ENCODE data around the gene OPA1.

The OPA1 gene

GRCh38 chr3:193656445-193656844 lies 63.4 kb downstream of the OPA1 start:
- Histone ChIP-seq H3K9ac (ENCODE audit: low read depth, low read length) (no peak overlapping the region), H3K9me3 (ENCODE audit: control insufficient read depth, insufficient read depth, low read length) (no peaks in the 10 kb centered on the region), H3K36me3 (ENCODE audit: control insufficient read depth, insufficient read depth, low read length) (no peaks in the 10 kb centered on the region), H3K27me3 (ENCODE audit: control insufficient read depth, insufficient read depth, low read length) (no peaks in the 10 kb centered on the region), H3K4me3 (ENCODE audit: low read depth, low read length) (no peak overlapping the region), H3K4me1 (ENCODE audit: control insufficient read depth, insufficient read depth, low read length) (peaks cover 10% of the 10 kb centered on the region)

GRCh38 chr3:193656878-193657282 lies 63.9 kb downstream of the OPA1 start:
- H3K36me3 ChIP-seq (ENCODE audit: control insufficient read depth, insufficient read depth, low read length) = no peaks in the 10 kb centered on the region
- H3K9ac ChIP-seq (ENCODE audit: low read depth, low read length) = no peak overlapping the region

GRCh38 chr3:193660171-193660570 lies 67.2 kb downstream of the OPA1 start:
- Histone ChIP-seq H3K27me3 (ENCODE audit: control insufficient read depth, insufficient read depth, low read length) (no peaks in the 10 kb centered on the region), H3K36me3 (ENCODE audit: control insufficient read depth, insufficient read depth, low read length) (no peaks in the 10 kb centered on the region), H3K9me3 (ENCODE audit: control insufficient read depth, insufficient read depth, low read length) (no peaks in the 10 kb centered on the region), H3K4me3 (ENCODE audit: low read depth, low read length) (no peak overlapping the region), H3K9ac (ENCODE audit: low read depth, low read length) (no peak overlapping the region), H3K4me1 (ENCODE audit: control insufficient read depth, insufficient read depth, low read length) (peaks cover 15% of the 10 kb centered on the region)

More at GRCh38 chr3:193656878-193657282, 63.9 kb downstream of the OPA1 start:
- H3K4me3 ChIP-seq (ENCODE audit: low read depth, low read length) = no peak overlapping the region
- no peaks in the 10 kb centered on the region for H3K9me3 ChIP-seq (ENCODE audit: control insufficient read depth, insufficient read depth, low read length)
- peaks cover 13% of the 10 kb centered on the region for H3K4me1 ChIP-seq (ENCODE audit: control insufficient read depth, insufficient read depth, low read length)
- H3K27me3 ChIP-seq (ENCODE audit: control insufficient read depth, insufficient read depth, low read length) = no peaks in the 10 kb centered on the region

DNA sequence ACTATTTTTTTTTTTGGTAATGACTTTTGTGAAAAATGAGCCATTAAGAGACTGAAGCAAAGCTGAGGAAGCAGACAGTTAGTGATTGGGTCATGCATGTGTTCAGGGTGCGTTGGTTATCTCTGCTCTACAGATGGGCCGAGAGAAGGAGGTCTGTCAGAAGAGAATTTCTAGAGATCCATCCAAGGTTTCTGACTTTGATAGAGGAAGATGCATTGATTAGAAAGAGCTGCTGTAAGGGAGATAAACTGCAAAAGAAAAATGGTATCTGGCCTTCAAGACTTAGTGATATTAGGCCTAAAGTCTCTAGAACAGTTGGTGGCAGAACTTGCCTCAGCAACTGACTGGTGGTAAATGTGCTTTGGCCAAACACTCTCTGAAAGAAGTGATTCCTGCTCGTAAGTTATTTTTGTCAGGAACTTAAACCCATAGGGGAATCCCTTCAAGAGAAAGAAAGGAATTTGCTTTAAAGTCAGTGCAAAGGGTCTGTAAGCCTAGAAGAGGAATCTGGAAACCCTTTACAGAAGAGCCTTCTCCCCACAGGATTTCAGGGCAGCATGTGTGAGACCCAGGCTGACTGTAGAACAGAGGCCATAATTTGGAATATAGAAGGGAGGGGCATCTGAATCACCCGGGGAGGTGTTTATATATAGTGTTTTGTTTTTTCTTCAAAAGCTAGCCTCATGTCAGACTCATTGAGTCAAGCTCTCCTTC lies 67.8 kb downstream of the OPA1 start:
- no peaks in the 10 kb centered on the region for H3K36me3 ChIP-seq (ENCODE audit: control insufficient read depth, insufficient read depth, low read length)
- peaks cover 15% of the 10 kb centered on the region for H3K4me1 ChIP-seq (ENCODE audit: control insufficient read depth, insufficient read depth, low read length)
- H3K9me3 ChIP-seq (ENCODE audit: control insufficient read depth, insufficient read depth, low read length) = no peaks in the 10 kb centered on the region
- H3K4me3 ChIP-seq (ENCODE audit: low read depth, low read length) = no peak overlapping the region
- H3K27me3 ChIP-seq (ENCODE audit: control insufficient read depth, insufficient read depth, low read length) = no peaks in the 10 kb centered on the region
- H3K9ac ChIP-seq (ENCODE audit: low read depth, low read length) = no peak overlapping the region

DNA sequence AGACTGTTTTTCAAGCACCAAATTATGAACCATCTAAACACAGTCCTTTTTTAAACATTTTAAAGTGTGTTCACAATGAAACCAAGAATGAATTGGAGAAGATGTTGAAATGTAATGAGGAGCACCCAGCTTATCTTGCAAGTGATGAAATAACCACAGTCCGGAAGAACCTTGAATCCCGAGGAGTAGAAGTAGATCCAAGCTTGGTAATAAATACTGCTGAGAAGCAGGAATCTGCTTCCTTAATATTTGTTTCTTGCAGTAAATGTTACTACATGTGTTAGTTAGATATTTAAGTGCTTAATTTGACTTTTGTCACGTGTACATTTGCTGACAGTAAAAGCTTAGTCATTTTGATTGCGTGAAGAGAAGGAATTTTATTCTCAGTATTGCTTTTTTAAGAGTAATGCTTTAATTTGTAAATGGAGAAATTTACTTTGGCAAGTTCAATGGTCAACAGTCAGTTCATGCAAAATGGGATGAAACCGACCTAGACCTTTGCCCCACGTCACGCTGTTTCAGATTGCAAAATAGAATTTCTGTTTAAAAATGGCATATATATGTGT lies 69.8 kb downstream of the OPA1 start:
- Histone ChIP-seq H3K27me3 (ENCODE audit: control insufficient read depth, insufficient read depth, low read length) (no peaks in the 10 kb centered on the region), H3K4me1 (ENCODE audit: control insufficient read depth, insufficient read depth, low read length) (peaks cover 5% of the 10 kb centered on the region), H3K9me3 (ENCODE audit: control insufficient read depth, insufficient read depth, low read length) (no peaks in the 10 kb centered on the region), H3K9ac (ENCODE audit: low read depth, low read length) (no peak overlapping the region), H3K36me3 (ENCODE audit: control insufficient read depth, insufficient read depth, low read length) (no peaks in the 10 kb centered on the region), H3K4me3 (ENCODE audit: low read depth, low read length) (no peak overlapping the region)

GRCh38 chr3:193665370-193665989 lies 72.5 kb downstream of the OPA1 start:
- Histone ChIP-seq H3K4me3 (ENCODE audit: low read depth, low read length) (no peak overlapping the region), H3K36me3 (ENCODE audit: control insufficient read depth, insufficient read depth, low read length) (peaks cover 7% of the 10 kb centered on the region), H3K4me1 (ENCODE audit: control insufficient read depth, insufficient read depth, low read length) (peaks cover 5% of the 10 kb centered on the region), H3K9ac (ENCODE audit: low read depth, low read length) (no peak overlapping the region), H3K27me3 (ENCODE audit: control insufficient read depth, insufficient read depth, low read length) (no peaks in the 10 kb centered on the region), H3K9me3 (ENCODE audit: control insufficient read depth, insufficient read depth, low read length) (no peaks in the 10 kb centered on the region)

DNA sequence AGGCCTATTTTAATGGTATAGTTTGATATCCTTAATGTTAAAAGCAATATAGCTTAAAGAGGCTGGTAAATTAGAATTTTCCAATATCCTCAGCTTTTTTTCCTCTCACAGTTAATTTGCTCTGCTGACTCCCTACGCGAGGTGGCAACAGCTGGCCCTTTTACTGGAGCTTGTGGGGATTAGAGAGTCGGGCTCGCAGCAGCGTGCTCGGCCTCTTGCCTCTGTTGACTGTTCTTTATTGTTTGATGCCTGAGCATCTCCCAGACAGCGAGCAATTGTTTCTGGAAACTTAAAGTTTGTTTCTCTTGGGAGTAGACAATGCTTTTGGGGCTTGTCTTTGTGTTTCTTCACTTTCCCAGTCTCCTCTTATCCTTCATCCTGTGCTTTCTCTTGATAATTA lies 80.8 kb downstream of the OPA1 start:
- no peaks in the 10 kb centered on the region for H3K4me1 ChIP-seq (ENCODE audit: control insufficient read depth, insufficient read depth, low read length)
- H3K9me3 ChIP-seq (ENCODE audit: control insufficient read depth, insufficient read depth, low read length) = no peaks in the 10 kb centered on the region
- no peak overlapping the region for H3K9ac ChIP-seq (ENCODE audit: low read depth, low read length)
- H3K27me3 ChIP-seq (ENCODE audit: control insufficient read depth, insufficient read depth, low read length) = no peaks in the 10 kb centered on the region
- H3K4me3 ChIP-seq (ENCODE audit: low read depth, low read length) = no peak overlapping the region
- peaks cover 6% of the 10 kb centered on the region for H3K36me3 ChIP-seq (ENCODE audit: control insufficient read depth, insufficient read depth, low read length)

GRCh38 chr3:193674714-193675113 lies 81.7 kb downstream of the OPA1 start:
- Histone ChIP-seq H3K4me3 (ENCODE audit: low read depth, low read length) (no peak overlapping the region), H3K27me3 (ENCODE audit: control insufficient read depth, insufficient read depth, low read length) (no peaks in the 10 kb centered on the region), H3K36me3 (ENCODE audit: control insufficient read depth, insufficient read depth, low read length) (peaks cover 6% of the 10 kb centered on the region), H3K9me3 (ENCODE audit: control insufficient read depth, insufficient read depth, low read length) (no peaks in the 10 kb centered on the region), H3K4me1 (ENCODE audit: control insufficient read depth, insufficient read depth, low read length) (no peaks in the 10 kb centered on the region), H3K9ac (ENCODE audit: low read depth, low read length) (no peak overlapping the region)

GRCh38 chr3:193677734-193678133 lies 84.7 kb downstream of the OPA1 start:
- H3K4me1 ChIP-seq (ENCODE audit: control insufficient read depth, insufficient read depth, low read length) = no peaks in the 10 kb centered on the region

DNA sequence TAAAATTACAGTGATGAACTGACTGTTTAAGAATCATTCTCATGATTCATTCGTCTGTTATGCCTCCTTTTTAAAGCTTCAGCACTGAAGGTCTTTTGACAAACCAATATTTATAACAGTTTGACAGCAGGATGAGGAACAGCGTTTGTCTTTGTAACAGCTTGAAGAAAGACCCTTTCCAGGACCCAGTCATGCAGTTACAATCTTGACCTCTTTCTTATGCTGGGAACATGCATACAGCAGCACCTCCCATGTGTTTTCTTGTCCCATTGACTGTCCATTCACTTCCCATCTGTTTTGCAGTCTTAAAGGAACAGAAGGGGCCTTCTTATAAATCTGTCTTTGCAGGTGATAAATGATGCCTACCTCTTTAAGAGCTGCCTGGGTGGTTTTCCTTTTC lies 87.2 kb downstream of the OPA1 start:
- Histone ChIP-seq H3K4me1 (ENCODE audit: control insufficient read depth, insufficient read depth, low read length) (no peaks in the 10 kb centered on the region), H3K36me3 (ENCODE audit: control insufficient read depth, insufficient read depth, low read length) (no peaks in the 10 kb centered on the region), H3K9ac (ENCODE audit: low read depth, low read length) (no peak overlapping the region), H3K9me3 (ENCODE audit: control insufficient read depth, insufficient read depth, low read length) (no peaks in the 10 kb centered on the region), H3K27me3 (ENCODE audit: control insufficient read depth, insufficient read depth, low read length) (no peaks in the 10 kb centered on the region), H3K4me3 (ENCODE audit: low read depth, low read length) (no peak overlapping the region)

More at GRCh38 chr3:193677734-193678133, 84.7 kb downstream of the OPA1 start:
- Histone ChIP-seq H3K36me3 (ENCODE audit: control insufficient read depth, insufficient read depth, low read length) (no peaks in the 10 kb centered on the region), H3K9me3 (ENCODE audit: control insufficient read depth, insufficient read depth, low read length) (no peaks in the 10 kb centered on the region), H3K9ac (ENCODE audit: low read depth, low read length) (no peak overlapping the region), H3K27me3 (ENCODE audit: control insufficient read depth, insufficient read depth, low read length) (no peaks in the 10 kb centered on the region), H3K4me3 (ENCODE audit: low read depth, low read length) (no peak overlapping the region)

DNA sequence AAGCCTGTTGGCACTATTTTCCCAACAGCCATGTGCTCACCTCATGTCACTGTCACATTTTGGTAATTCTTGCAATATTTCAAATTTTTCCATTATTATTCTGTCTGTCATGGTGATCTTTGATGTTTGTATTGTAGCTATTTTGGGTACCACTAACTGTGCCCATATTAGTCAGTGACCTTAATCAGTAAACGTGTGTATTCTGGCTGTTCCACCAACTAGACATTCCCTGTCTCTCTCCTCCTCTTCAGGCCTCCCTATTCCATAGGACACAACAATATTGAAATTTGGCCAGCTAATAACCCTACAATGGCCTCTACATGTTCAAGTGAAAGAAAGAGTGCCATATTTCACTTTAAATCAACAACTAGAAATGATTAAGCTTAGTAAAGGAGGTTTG lies 88.6 kb downstream of the OPA1 start:
- Histone ChIP-seq H3K27me3 (ENCODE audit: control insufficient read depth, insufficient read depth, low read length) (no peaks in the 10 kb centered on the region), H3K9ac (ENCODE audit: low read depth, low read length) (no peak overlapping the region), H3K4me3 (ENCODE audit: low read depth, low read length) (no peak overlapping the region), H3K9me3 (ENCODE audit: control insufficient read depth, insufficient read depth, low read length) (no peaks in the 10 kb centered on the region), H3K36me3 (ENCODE audit: control insufficient read depth, insufficient read depth, low read length) (no peaks in the 10 kb centered on the region), H3K4me1 (ENCODE audit: control insufficient read depth, insufficient read depth, low read length) (no peaks in the 10 kb centered on the region)
